HepG2 (cell line): Measurements from ENCODE around the gene AUTS2. TPM values are rescaled to one million over a fixed set of nuclear protein-coding genes. Genes with fewer than 3 reads are reported as not detected.

Experiments
- ATAC-seq: fragments of 200-7000 bp; cut with Tn5 transposase; 3 replicates; pipeline ENCODE4 v1.9.1; 2020; ENCODE audit warnings: mild to moderate bottlenecking, moderate library complexity
- BruUV-seq: library from RNA; stranded (reverse); fragments of 400-500 nt; replicated peaks from 2 replicates; lab custom pipeline; 2021; lab: Mats Ljungman, UMichigan
- CTCF ChIA-PET: fragments of 300-600 bp; formaldehyde crosslinking; extraction: SDS; loops from one replicate; lab custom pipeline; 2021; ENCODE audit warnings: low total read pairs, inconsistent platforms, low intra/inter-chr PET ratio; lab: Yijun Ruan, JAX
- POLR2A ChIA-PET: fragments of 350-600 bp; sonication (Branson Sonifier 250); formaldehyde crosslinking; loops from one replicate; lab custom pipeline; 2020; ENCODE audit warnings: antibody characterized with exemption, inconsistent platforms; lab: Yijun Ruan, JAX
- DNase-seq: peaks from one replicate; pipeline ENCODE4 v3.0.0-alpha.2; 2015; ENCODE audit warnings: low spot score
- FAIRE-seq: peaks from 3 replicates; lab custom pipeline; 2011; peaks lifted over from hg19 to GRCh38; lab: Jason Lieb, UNC
- H2AFZ ChIP-seq: one replicate; pipeline ENCODE4 v1.6.1; 2011; ENCODE audit warnings: low read length, inconsistent platforms
- H3K27ac ChIP-seq: fragments of 300-600 bp; 3 replicates; pipeline ENCODE4 v1.8.0; 2011; ENCODE audit warnings: mixed run types, mild to moderate bottlenecking, mixed read lengths, low read length, inconsistent platforms; ENCODE audit not compliant: insufficient read depth; ENCODE audit errors: extremely low read length
- H3K27me3 ChIP-seq, 2 experiments: fragments of 200-600 bp in 1 of 2; 2 replicates in 1 of 2; 3 replicates in 1 of 2; pipeline versions ENCODE4 v1.6.0 to v1.8.0; 2011; ENCODE audit warnings: low read length in 2 of 2, mild to moderate bottlenecking in 2 of 2, moderate library complexity in 2 of 2, inconsistent platforms in 1 of 2; ENCODE audit not compliant: insufficient read depth in 2 of 2, control insufficient read depth in 1 of 2
- H3K36me3 ChIP-seq, 2 experiments: fragments of 200-600 bp in 1 of 2; replicated peaks in 1 of 2; 2 replicates in 1 of 2; 3 replicates in 1 of 2; pipeline versions ENCODE4 v1.5.1 to v1.8.0; 2011; ENCODE audit warnings: low read length in 2 of 2, inconsistent platforms in 1 of 2; ENCODE audit not compliant: insufficient read depth in 2 of 2, control insufficient read depth in 1 of 2
- H3K4me1 ChIP-seq: 2 replicates; pipeline ENCODE4 v1.5.1; 2012; ENCODE audit warnings: low read length, inconsistent platforms; ENCODE audit not compliant: insufficient read depth
- H3K4me2 ChIP-seq: 2 replicates; pipeline ENCODE4 v1.6.0; 2011; ENCODE audit warnings: low read depth, low read length, inconsistent platforms
- H3K4me3 ChIP-seq, 3 experiments: fragments of 200-600 bp in 1 of 3; sonication (generic), shearing (Covaris generic) in 1 of 3; replicated peaks in 1 of 3; 2 replicates each; pipeline ENCODE4 v1.5.1; 2011 to 2016; ENCODE audit warnings: low read length in 3 of 3, inconsistent platforms in 2 of 3, low read depth in 2 of 3, mild to moderate bottlenecking in 2 of 3, control low read depth in 1 of 3, mixed read lengths in 1 of 3; ENCODE audit not compliant: insufficient read depth in 1 of 3
- H3K79me2 ChIP-seq: one replicate; pipeline ENCODE4 v1.6.1; 2011; ENCODE audit warnings: low read length, inconsistent platforms; ENCODE audit not compliant: insufficient read depth
- H3K9ac ChIP-seq: 2 replicates; pipeline ENCODE4 v1.6.0; 2011; ENCODE audit warnings: mild to moderate bottlenecking, low read depth, low read length, inconsistent platforms; ENCODE audit not compliant: insufficient read depth
- H3K9me3 ChIP-seq: 2 replicates; pipeline ENCODE4 v1.5.1; 2012; ENCODE audit warnings: mild to moderate bottlenecking, low read length
- H4K20me1 ChIP-seq: 2 replicates; pipeline ENCODE4 v1.6.0; 2011; ENCODE audit warnings: inconsistent platforms, mild to moderate bottlenecking, low read length, moderate library complexity; ENCODE audit not compliant: insufficient read depth
- BORCS8-MEF2B ChIP-seq: sonication (generic); formaldehyde crosslinking; IDR thresholded peaks from 2 replicates; pipeline ENCODE4 v1.8.0; 2022; ENCODE audit warnings: mild to moderate bottlenecking, missing genetic modification reagents
- NFKBIZ ChIP-seq: IDR thresholded peaks from 2 replicates; pipeline ENCODE4 v1.6.1; 2018; ENCODE audit warnings: missing genetic modification reagents, missing compliant biosample characterization
- NFYC ChIP-seq: IDR thresholded peaks from 2 replicates; pipeline ENCODE4 v1.6.1; 2016; ENCODE audit warnings: missing genetic modification reagents, missing compliant biosample characterization
- PAWR ChIP-seq: sonication (generic); formaldehyde crosslinking; IDR thresholded peaks from 2 replicates; pipeline ENCODE4 v1.4.0; 2020; ENCODE audit warnings: missing genetic modification reagents, mild to moderate bottlenecking, borderline replicate concordance
- PRMT3 ChIP-seq: sonication (generic); formaldehyde crosslinking; IDR thresholded peaks from 2 replicates; pipeline ENCODE4 v1.8.1; 2022; ENCODE audit warnings: low read depth, mild to moderate bottlenecking, moderate library complexity, missing genetic modification reagents, borderline replicate concordance
- RAD51 ChIP-seq: fragments of 450-650 bp; IDR thresholded peaks from 2 replicates; pipeline ENCODE4 v1.6.1; 2016; ENCODE audit warnings: borderline replicate concordance
- SAFB2 ChIP-seq: sonication (generic); formaldehyde crosslinking; IDR thresholded peaks from 2 replicates; pipeline ENCODE4 v1.5.1; 2020; ENCODE audit warnings: missing genetic modification reagents, low read depth, mild to moderate bottlenecking, borderline replicate concordance
- SAP130 ChIP-seq: IDR thresholded peaks from 2 replicates; pipeline ENCODE4 v1.6.1; 2016; ENCODE audit warnings: low read depth
- SETDB1 ChIP-seq: sonication (generic); formaldehyde crosslinking; IDR thresholded peaks from 2 replicates; pipeline ENCODE4 v1.5.1; 2020; ENCODE audit warnings: missing genetic modification reagents, mild to moderate bottlenecking, borderline replicate concordance
- ZNF383 ChIP-seq: sonication (generic); formaldehyde crosslinking; IDR thresholded peaks from 2 replicates; pipeline ENCODE4 v1.4.0; 2020; ENCODE audit warnings: missing genetic modification reagents, mild to moderate bottlenecking, borderline replicate concordance
- ZNF589 ChIP-seq: sonication (generic); formaldehyde crosslinking; conservative IDR thresholded peaks from 2 replicates; pipeline ENCODE4 v1.8.0; 2022; ENCODE audit warnings: mild to moderate bottlenecking, moderate library complexity, missing genetic modification reagents
- ZNF644 ChIP-seq: IDR thresholded peaks from 2 replicates; pipeline ENCODE4 v1.6.1; 2016; ENCODE audit warnings: low read depth
- ZNF749 ChIP-seq: sonication (generic); formaldehyde crosslinking; IDR thresholded peaks from 2 replicates; pipeline ENCODE4 v1.8.0; 2022; ENCODE audit warnings: mild to moderate bottlenecking, missing genetic modification reagents, moderate library complexity, borderline replicate concordance
- ZNF766 ChIP-seq: sonication (generic); formaldehyde crosslinking; IDR thresholded peaks from 2 replicates; pipeline ENCODE4 v1.5.0; 2020; ENCODE audit warnings: missing genetic modification reagents, borderline replicate concordance
- ZNF768 ChIP-seq: sonication (generic); formaldehyde crosslinking; IDR thresholded peaks from 2 replicates; pipeline ENCODE4 v1.4.0; 2020; ENCODE audit warnings: missing genetic modification reagents
- ZNF891 ChIP-seq: sonication (generic); formaldehyde crosslinking; IDR thresholded peaks from 2 replicates; pipeline ENCODE4 v1.5.0; 2020; ENCODE audit warnings: mild to moderate bottlenecking, missing genetic modification reagents
- WGBS: methylation state at CpG from one replicate; pipeline ENCODE4 v1.1.6; 2017; ENCODE audit warnings: low lambda C conversion rate; 5-methylcytosine and 5-hydroxymethylcytosine counted together
- in situ Hi-C: cut with HindIII; loops from 2 replicates; pipeline ENCODE4 v1.10.0; 2017; ENCODE audit warnings: low pct_unique_long_range_greater_than_20kb; ENCODE audit not compliant: extremely low pct_ligation_motif_present
- intact Hi-C: fragments of 100-400 bp; cut with micrococcal nuclease; formaldehyde crosslinking; loops from one replicate; pipeline ENCODE4 v1.10.0; 2022; ENCODE audit not compliant: unreplicated experiment
- polyA plus RNA-seq, 8 experiments: library from polyadenylated mRNA; depleted of rRNA in 3 of 8; stranded (reverse) in 7 of 8; unstranded in 1 of 8; fragments of >200 nt; fragmentation: Illumina TruSeq in 4 of 8; extraction: Trizol in 4 of 8; gene quantifications; 2 replicates each; pipeline versions ENCODE4 v1.2.1 to v1.2.3, GENCODE V29; 2011 to 2016; ENCODE audit warnings: low read depth in 4 of 8, missing spikeins in 1 of 8, mixed read lengths in 1 of 8; ENCODE audit not compliant: insufficient read depth in 1 of 8
- total RNA-seq, 5 experiments: library from RNA; depleted of rRNA; stranded (reverse); fragments of >200 nt; fragmentation: Illumina TruSeq; extraction: Trizol; gene quantifications; 2 replicates each; pipeline ENCODE4 v1.2.3, GENCODE V29; 2016; ENCODE audit warnings: low read depth in 1 of 5
- TF ChIP-seq, protein P1 (sequence below), 2 experiments: sonication (generic) in 1 of 2; formaldehyde crosslinking in 1 of 2; IDR thresholded peaks; 2 replicates each; pipeline versions ENCODE4 v1.5.1 to v1.6.1; 2011 to 2020; ENCODE audit warnings: borderline replicate concordance in 1 of 2, low read depth in 1 of 2, low read length in 1 of 2, mild to moderate bottlenecking in 1 of 2, missing genetic modification reagents in 1 of 2, moderate library complexity in 1 of 2
- TF ChIP-seq, protein P2 (sequence below): sonication (generic); formaldehyde crosslinking; IDR thresholded peaks from 2 replicates; pipeline ENCODE4 v1.8.1; 2022; ENCODE audit warnings: low read depth, mild to moderate bottlenecking, missing genetic modification reagents

AUTS2 gene
- total and polyA plus RNA-seq, 2 of the 13 experiments (the other 11 are each of a cell fraction or from before 2014, with no cell fraction given): 0.38 TPM; not detected in 1

DNA sequence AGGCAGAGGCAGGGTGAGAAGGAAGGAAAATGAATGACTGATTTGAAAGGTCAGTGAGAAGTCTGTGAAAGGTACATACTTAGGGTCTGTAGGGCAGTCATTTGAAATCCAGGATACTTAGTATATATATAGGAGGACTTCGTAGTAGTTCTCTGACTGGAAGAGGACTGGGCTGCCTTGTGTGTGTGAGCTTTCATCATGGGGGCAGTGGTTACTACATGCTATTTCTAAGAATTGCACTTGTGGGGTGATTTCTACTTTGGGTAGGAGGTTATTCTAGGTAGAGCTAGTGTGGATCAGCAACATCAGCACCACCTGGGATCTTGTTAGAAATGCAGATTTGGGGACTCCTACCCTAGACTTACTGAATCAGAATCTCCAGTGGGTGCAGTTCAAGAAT, 104.1 kb downstream of the AUTS2 start:
- Histone ChIP-seq H3K4me2 (no peak overlapping the region), H3K79me2 (no peaks in the 10 kb centered on the region), H4K20me1 (no peaks in the 10 kb centered on the region), H2AFZ (no peak overlapping the region), H3K27me3 (no peaks in the 10 kb centered on the region), H3K4me1 (no peaks in the 10 kb centered on the region), H3K9ac (no peak overlapping the region), H3K9me3 (no peaks in the 10 kb centered on the region), H3K4me3 (no peak overlapping the region), H3K27ac (no peak overlapping the region), H3K36me3 (no peaks in the 10 kb centered on the region)
- BruUV-seq: no TSS peak
- TF ChIP-seq ZNF766 (CRISPR knock-in tag) (no peak), PAWR (CRISPR knock-in tag) (no peak), SAP130 (no peak), ZNF768 (no peak), SAFB2 (CRISPR knock-in tag) (no peak), NFYC (CRISPR knock-in tag) (no peak), ZNF891 (CRISPR knock-in tag) (no peak), SETDB1 (CRISPR knock-in tag) (no peak), RAD51 (no peak), NFKBIZ (CRISPR knock-in tag) (no peak), ZNF383 (CRISPR knock-in tag) (no peak), BORCS8-MEF2B (CRISPR knock-in tag) (no peak), ZNF644 (CRISPR knock-in tag) (no peak), ZNF749 (CRISPR knock-in tag) (no peak), PRMT3 (no peak), ZNF589 (CRISPR knock-in tag) (no peak)
- TF ChIP-seq, protein P1, sequence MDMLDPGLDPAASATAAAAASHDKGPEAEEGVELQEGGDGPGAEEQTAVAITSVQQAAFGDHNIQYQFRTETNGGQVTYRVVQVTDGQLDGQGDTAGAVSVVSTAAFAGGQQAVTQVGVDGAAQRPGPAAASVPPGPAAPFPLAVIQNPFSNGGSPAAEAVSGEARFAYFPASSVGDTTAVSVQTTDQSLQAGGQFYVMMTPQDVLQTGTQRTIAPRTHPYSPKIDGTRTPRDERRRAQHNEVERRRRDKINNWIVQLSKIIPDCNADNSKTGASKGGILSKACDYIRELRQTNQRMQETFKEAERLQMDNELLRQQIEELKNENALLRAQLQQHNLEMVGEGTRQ (IDR thresholded peaks at IDR 0.05; ENCODE audit: low read depth, low read length): no peak
- TF ChIP-seq, protein P1 (CRISPR knock-in tag; IDR thresholded peaks at IDR 0.05; ENCODE audit: borderline replicate concordance): no peak
- TF ChIP-seq, protein P2, sequence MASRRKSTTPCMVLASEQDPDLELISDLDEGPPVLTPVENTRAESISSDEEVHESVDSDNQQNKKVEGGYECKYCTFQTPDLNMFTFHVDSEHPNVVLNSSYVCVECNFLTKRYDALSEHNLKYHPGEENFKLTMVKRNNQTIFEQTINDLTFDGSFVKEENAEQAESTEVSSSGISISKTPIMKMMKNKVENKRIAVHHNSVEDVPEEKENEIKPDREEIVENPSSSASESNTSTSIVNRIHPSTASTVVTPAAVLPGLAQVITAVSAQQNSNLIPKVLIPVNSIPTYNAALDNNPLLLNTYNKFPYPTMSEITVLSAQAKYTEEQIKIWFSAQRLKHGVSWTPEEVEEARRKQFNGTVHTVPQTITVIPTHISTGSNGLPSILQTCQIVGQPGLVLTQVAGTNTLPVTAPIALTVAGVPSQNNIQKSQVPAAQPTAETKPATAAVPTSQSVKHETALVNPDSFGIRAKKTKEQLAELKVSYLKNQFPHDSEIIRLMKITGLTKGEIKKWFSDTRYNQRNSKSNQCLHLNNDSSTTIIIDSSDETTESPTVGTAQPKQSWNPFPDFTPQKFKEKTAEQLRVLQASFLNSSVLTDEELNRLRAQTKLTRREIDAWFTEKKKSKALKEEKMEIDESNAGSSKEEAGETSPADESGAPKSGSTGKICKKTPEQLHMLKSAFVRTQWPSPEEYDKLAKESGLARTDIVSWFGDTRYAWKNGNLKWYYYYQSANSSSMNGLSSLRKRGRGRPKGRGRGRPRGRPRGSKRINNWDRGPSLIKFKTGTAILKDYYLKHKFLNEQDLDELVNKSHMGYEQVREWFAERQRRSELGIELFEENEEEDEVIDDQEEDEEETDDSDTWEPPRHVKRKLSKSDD (CRISPR knock-in tag): no peak
- DNase-seq (no peak), ATAC-seq (no peak), FAIRE-seq (no peak)
- intact Hi-C loops: no loop called here
- CTCF ChIA-PET: no interaction called here
- WGBS: 13% methylated on average over 1 of the region's 1 CpG
- POLR2A ChIA-PET: no interaction called here
- in situ Hi-C loops: no loop called here
